ENCODE measurements around the gene ARHGEF7.

The ARHGEF7 gene

DNA sequence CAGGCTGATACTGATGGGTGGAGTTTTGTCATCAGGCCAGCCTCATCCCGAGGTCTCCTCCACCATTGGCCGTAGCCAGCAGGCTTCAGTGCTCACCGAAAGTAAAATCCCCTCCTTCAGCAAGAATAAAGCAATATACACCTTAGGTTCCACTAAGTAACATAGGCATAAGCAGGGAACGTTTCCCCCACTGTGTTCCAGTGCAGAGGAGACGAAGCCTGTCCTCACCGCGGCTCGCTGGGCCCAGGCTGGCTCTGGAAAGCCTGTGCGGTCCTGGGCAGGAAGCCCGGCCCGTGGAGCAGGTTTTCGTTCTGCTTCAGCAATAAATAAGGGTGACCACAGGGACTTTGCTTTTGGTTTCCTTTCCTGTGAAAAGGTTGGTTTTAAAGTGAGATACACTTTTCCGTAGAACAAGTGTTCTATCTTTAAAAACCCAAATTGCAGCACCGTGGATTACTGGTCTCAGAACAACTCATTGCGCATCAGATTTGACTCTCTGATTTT lies 189.0 kb downstream of the ARHGEF7 start:
- no peak for DNase-seq (ENCODE audit: low spot score)

DNA sequence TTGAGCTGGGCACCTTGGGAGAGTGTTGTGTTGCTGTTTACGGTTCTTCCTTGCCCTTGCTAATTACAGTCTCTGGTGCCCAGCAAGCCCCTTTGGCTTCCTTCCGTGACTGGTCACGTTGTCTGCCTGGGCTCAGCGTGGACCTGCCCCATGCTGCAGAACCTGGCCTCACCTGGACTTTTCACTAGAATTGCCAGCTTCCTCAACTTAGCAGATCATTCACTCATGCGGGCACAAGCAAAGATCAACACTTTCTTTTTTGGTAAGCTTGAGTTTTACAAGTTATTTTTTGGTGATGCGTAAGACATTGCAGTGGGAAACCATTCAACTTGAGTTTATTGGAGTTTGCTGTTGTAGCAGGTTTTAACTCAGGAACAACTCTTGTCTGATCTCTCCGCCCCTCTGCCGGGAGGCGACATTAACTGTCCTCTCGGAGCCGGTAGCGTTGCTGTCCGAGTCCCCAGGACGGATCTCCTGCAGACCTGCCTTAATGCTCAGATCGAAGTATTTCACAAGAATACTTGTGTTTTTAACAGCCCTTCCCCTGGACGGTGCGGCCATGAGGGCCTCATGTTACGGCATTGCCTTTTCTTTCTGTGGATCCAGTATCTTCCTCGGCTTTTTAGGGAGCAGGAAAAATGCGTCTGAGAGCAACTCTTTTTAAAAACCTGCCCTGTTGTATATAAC lies 189.6 kb downstream of the ARHGEF7 start:
- DNase-seq (ENCODE audit: low spot score) = no peak

DNA sequence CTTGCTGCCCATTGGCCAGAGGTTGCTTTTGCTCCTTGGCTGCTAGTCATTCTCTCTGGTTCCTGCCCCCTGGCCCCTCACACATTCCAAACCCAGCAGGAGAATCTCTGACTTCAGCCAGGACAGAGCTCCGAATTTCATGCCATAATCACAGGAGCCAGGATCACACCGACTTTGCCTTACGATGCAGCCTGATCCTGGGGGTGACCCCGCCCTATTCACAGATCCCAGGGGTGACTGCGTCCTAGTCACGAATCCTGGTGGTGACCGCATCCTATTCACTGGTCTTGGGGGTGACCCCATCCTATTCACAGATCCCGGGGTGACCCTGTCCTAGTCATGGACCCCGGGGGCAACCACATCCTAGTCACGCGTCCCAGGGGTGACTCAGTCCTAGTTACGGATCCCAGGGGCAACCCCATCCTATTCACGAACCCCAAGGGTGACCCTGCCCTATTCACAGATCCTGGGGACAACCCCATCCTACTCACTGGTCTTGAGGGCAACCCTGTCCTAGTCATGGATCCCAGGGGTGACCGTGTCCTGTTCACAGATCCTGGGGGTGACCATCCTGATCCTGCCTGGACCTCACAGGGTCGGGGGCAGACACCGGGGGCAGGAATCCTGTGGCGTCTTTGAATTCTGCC lies 198.0 kb downstream of the ARHGEF7 start:
- DNase-seq (ENCODE audit: low spot score) = no peak

DNA sequence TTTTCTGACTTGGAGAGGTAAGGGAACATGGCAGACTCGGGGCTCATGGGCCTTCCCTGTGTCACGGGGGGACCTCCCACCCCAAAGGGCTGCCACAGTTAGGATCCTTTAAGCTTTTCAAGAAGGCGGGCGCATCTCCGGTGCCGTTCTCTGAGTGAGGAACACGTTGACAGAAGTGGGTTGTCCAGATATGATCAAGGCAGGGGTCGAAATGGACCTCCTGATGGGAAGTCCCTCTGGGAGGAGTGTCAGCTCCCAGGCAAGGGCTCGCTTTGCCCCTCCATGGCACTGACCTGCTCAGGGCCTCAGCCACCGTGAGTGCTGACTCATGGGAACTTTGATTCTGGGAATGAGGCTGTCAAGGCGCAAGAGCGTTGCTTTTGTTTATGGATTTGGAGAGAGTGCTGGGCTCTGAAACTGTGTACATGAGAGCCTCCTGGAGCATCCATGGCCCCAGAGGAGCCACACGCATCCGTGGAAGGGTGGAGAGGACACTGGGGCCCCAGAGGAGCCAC lies 198.9 kb downstream of the ARHGEF7 start:
- no peak for DNase-seq (ENCODE audit: low spot score)

DNA sequence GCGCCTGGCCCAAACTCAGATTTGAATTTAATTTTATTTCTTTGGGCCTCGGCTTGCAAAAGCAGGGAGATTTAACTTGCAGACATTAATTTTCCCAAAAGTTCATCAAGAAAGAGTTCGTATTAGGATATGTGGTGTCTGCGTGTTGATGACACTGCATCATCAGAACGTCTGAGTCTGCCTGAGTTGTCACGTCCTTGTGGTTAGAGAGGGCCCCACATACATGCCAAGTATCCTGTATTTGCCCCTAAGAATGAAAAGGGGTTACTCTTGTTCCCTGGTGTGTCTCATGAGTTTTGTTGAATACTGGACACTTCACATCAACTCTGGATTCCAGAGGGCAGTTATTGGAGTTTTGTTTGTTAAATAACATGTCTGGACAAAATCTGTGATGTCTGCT lies 199.7 kb downstream of the ARHGEF7 start:
- DNase-seq (ENCODE audit: low spot score) = no peak

DNA sequence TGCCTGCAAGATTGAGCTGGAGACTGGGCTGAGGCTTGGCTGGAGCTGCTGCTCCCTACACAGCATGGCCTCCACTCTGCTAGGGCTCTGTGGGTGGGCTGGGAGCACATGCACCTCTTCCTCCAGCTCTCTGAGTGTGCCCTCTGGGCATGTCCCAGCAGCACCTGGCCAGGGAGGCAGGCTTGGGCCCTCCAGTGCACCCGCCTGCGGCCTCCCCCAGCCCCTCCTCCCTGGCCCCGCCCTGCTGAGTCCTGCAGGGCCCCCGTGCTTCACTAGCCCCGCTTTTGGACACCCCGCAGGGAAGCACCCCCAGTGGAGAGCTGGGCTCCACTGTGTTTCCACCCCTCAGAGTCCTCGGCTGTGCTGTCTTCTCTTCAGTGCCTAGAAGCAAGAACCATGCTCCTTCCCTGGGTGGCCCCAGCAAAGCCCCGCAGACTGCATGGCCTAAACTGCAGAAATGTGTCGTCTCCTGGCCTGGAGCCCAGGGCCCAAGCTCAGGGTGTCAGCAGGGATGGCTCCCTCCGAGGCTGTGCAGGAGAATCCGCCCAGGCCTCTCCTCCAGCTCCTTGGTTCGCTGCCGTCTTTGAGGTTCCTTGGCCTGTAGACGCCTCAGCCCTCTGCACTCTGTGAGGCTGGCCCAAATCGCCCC lies 200.4 kb downstream of the ARHGEF7 start:
- no peak for DNase-seq (ENCODE audit: low spot score)

DNA sequence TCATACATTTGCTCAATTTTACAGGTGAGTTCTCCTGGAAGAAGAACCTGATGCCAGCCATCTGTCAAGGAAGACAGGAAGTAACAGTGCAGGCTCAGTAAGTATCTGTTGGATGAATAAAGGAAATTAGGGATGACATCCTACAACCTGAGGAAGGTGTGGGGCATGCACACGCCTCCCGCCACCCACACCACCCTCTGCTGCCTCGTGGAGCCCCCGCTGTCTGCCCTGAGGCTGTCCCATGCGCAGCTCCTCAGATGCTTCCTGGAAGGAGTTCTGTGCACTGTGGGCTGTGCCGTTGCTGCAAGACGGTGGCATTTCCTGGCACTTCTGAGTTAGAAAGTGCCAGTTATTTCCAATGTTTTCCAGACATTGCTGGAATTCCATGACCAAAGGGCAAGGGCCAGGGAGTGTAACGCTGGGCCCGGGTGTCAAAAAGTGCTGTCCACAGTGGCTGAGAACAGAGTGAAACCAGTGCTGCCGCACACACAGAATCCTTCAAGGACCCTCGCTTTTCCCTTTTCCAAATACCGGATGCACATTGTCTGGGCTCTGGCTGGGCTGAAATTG lies 201.1 kb downstream of the ARHGEF7 start:
- DNase-seq (ENCODE audit: low spot score) = no peak

DNA sequence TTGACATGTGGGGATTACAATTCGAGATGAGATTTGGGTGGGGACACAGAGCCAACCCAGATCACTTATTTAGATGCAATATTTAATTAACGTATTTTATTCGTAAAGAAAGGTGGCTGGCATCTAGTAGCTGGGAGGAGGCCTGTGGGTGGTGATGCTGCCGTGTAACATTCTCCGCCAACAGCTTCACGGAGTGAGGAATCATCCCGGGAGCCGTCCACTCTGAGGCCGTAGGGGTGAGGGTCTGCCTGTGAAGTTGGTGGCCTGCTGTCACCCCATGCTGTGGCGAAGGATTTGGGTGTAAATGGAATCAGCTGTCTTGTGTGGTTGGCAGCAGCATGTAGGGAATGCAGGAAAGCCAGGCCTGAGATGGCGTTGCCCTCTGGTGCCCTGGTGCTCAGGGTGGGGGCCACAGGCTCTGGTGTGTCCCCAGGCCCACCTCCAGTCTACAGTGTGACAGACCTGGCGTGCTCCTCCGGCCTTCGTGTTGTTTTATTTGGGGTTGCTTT lies 202.0 kb downstream of the ARHGEF7 start:
- DNase-seq (ENCODE audit: low spot score) = no peak

DNA sequence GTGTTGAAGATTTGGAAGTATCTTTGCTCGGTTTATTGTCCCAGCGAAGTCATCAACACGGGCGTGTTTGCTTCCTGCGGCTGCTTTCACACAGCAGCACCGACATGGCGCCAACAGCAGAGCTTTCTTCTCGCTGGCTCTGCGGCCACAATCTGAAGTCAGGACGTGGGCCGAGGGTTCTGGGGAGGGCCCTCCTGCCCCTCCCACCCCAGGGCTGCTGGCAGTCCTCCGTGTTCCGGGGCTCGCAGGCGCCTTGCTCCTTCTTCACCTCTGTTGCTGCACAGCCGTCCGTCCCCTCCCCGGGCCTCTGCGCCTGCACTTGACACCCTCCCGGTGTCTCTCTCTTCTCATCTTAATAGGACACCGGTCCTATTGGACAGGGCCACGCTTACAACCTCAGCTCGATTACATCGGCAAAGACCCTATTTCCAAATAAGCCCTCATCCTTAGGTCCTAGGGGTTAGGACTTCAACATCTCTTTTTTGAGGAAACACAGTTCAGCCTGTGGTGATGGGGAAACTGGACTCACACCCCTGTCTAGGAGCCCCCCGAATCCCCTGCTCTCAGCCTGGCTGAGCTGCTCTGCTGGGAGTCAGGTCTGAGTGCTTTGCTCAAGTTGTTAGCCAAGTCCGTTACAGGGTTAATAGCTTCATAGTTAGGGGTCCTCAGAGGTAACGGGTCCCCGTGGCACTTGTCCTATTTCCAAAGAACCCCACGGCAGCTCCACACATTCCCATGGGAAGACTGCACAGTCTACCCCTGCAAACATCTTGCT lies 202.6 kb downstream of the ARHGEF7 start:
- no peak for DNase-seq (ENCODE audit: low spot score)

DNA sequence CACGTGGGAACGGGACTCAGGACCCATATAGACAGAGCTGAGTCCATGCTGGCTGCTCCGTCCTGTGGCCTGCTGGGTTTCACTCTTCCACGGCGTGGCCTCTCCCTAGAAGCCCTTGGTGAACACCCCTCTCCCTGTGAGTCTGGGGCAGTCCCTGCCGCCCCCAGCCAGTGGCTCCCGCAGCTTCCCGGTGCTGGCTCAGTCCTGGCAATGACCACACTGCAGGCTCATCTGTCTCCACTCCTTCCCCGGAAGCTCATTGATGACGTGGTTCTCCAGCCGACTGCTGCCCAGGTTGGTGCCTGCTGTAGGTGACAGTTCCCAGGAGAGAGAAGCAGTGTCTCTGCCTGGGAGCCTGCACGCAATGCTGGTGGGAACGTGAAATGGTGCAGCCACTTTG lies 203.3 kb downstream of the ARHGEF7 start:
- no peak for DNase-seq (ENCODE audit: low spot score)

DNA sequence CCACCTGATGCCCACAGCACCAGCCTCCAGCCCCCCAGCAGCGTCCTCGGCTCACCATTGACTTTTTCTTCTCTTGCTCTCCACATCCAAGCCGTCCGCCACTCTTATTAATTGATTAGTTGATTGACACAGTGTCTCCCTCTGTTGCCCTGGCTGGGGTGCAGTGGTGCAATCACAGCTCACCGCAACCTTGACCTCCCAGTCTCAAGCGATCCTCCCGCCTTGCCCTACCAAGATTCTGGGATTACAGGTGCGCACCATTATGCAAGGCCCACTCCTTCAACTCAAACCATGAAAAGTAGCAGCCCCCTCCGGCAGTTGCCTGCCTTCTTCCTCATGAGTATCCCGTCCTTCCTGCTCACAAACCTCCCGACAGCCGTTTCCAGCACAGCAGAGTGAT lies 204.4 kb downstream of the ARHGEF7 start:
- no peak for DNase-seq (ENCODE audit: low spot score)

DNA sequence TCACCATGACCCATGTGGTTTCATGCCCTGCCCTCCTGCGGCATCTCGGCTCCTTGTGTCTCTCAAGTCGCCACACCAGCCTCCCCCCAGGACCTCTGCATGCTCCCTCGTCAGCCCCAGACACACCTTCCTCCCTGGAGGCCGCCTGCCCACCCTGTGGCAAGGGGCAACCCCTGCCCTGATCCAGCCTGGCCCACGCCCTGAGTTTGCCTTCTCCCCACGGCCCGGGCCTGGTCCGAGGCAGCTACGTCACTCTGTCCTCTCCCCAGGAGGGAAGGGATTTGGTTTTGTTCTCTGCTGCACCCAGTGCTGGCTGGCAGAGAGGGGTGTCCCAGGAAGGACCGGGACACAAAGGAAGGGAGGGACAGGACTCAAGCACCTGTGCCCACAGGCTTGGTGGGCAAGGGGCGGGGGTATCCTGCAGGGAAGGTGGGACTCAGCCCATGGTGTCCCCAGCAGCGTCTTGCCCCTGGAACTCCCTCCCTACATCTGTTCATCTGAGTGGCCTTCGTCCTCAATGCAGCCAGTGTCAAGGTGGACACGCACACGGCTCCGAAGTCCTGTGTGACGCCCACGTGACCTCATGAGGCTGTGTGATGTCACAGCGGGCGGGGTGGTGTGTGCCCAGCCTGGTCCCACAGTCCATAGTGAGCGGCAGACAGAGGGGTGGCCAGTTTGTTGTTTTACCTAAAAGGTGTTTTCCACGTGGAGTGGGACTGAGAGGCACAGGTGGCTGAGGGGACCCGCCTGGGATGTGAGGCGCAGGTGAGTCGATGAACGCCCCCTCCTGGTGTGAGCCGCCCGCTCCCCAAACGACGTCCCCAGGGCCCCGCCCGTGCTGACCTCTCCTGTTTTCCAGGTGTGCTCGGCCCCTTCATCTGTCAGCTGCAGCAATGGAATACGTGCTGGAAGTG lies 205.1 kb downstream of the ARHGEF7 start, which contains the start of gene TEX29:
TEX29 (plus strand) TSS at position 645 of the 914 bp plus-strand sequence; CDS start at position 894, 249 bp downstream.
- DNase-seq (ENCODE audit: low spot score) = no peak

DNA sequence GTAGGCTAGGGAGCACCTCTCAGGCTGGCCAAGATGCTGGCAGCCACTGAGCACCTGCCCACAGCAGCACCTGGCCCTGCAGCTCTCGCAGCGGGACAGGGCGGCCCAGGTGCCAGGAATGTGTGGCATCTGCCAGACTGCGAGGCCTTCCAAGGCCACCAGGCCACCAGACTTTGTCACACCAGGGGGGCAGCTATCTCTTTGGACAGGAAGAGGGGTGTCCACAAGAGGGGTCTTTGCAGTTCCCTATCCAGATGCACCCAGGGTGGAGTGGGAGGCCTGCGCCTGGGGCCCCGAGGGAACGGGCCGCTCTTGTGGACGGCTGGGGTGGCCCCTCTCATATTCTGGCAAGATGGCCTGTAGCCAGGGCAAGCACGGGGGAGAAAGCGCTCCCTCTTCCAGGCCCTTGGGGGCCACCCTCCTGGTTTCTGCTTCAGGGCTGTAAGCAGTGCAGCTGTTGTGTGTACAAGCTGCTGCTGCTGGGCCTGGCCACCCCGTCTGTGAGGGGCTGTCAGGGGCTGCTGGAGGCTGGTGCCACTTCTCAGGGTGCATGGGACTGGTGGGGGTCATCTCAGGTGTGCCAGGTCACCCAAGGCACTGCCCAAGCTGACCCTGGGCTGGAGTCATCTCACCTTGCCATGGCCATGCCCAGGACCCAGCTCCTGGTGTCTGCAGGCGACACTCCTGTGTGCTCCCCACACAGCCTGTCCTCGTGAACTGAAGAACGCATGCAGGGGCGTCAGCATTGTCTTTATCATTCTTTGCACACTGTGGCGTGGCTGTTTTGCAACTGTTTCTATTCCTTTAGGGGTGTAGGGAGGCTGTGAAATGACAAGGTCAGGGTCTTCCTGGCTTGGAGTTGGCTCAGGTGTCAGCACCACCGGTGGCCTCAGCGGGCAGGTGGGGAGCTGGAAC lies 207.1 kb downstream of the ARHGEF7 start:
- no peak for DNase-seq (ENCODE audit: low spot score)

DNA sequence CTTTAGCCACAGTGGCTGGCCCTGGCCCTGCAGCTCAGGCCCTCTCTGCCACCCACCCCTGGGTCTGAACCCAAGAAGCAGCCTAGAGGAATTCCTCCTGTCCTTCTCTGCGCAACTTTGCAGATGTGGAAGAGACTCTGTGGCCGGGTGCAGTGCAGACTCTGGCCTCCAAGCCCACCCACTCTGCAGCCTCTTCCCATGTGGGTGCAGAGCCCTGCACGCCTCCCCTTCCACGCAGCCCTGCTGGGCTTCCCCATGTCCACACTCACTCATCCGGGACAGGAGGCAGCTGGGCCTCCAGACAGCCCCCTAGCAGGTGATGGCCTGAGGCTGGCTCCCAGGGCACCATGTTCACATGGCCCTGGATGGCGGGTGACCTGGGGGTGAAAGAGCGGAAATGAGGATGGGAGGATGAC lies 207.8 kb downstream of the ARHGEF7 start:
- DNase-seq (ENCODE audit: low spot score) = no peak

DNA sequence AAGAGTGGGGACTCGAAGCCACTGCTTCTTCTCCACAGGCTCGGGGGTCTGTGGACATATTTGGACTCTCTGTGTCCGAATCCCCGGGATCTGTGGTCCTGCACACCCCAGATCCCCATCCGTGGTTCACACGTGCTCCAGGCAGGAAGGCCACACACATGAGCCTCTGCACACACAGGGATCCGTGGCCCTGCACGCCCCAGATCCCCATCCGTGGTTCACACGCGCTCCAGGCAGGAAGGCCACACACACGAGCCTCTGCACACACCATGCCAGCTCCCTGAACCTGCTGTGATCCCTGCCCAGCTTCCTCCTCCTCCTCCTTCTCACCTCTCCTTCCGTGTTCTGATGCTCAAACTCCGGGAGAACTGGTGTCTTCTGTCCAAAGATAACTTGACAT lies 208.4 kb downstream of the ARHGEF7 start:
- DNase-seq (ENCODE audit: low spot score) = no peak

DNA sequence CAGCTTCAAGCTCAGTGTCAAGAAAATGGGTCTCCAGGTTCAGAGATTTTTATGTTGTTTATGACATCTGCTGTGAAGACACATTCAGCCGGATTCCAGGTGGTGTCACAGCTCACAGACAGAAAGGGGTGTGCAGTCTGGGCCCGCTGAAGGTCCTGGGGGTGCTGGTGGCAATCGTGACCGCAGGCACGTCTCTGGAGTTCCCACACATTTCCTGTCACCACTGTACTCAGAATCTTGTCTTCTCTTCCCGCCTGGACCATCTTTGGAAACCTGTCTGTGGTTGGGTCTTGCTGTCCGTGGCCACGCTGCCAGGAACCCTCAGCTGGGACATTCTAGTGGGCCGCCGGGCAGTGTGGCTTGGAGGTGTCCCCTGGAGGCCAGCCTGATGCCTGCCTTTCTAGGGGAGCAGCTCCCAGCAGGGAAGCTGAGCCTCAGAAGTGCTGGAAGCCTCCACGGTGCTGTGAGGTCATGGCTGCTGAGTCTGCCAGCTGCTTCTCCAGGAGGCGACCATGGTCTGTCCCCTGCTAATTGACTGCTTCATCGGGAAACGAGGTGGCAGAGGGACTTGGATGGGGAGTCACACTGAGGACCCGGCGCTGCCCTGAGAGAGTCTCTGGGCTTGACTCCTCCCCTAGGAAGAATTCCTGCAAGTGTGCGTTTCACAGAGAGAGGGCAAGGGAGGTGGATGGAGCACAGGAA lies 209.0 kb downstream of the ARHGEF7 start:
- no peak for DNase-seq (ENCODE audit: low spot score)

DNA sequence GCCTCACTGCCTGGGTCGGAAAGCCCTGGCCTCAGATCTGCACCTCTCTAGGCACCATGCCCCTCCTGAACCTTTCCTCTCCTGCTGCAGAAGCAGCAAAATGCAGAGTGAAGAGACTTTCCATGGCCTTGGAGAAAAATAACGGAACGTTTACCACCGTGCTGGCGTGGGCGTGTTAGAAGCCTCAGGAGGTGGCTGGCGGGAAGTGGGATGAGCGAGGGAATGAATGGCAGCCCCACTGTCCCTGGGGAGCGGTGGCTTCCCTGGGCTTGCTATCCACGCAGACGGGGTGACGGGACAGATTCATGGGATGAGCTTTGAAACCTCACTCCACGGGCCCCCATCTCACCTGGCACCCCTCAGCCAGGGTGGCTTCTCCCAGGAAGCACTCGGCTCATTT lies 209.6 kb downstream of the ARHGEF7 start:
- no peak for DNase-seq (ENCODE audit: low spot score)

DNA sequence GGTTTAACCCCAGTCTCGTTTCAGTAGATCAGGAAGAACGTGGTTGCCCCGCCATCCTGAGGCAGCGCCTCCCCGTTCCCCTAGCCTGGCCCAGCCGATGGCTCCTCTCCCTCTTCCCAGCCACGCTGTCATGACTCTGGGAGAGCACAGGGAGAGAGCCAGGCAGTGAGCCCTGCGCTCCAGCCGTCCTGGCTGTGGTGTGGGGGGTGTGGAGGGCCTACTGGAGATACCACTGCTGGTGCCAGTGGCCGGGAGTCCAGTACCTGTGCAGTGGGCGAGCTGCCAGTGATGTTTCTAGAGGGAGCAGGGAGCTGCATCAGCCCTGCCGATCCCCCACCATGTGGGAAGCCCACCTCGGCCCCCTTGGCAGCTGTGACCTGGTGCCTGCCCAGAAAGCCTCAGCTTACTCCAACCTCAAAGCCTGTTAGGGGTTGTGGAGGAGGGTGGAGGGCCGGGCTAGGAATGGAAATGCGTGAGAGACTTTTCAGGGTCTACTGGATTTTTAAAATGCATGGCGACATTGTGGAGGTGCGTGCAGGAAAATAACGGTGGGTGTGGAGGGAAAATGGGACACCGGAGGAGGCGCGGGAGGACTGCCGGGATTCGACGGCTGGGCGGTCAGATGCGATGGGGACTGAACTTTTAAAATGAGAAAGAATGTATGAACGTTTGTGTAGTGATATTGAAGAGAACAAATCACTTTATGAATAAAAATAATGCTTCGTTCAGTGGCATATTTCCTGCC lies 210.2 kb downstream of the ARHGEF7 start:
- DNase-seq (ENCODE audit: low spot score) = no peak
